HL-60 (cell line): ENCODE measurements around the gene COPZ2.
A peak's percentile ranks its signal among the peaks of the same experiment; 100 is the strongest.
"Not testable (repeated sequence)": the region's sequence is repeated elsewhere in the genome, so short reads cannot be mapped to it uniquely, and the experiment has no call there.

Experiments used
- DNase-seq, 2 experiments: peaks; one replicate each; pipeline ENCODE4 v3.0.0-alpha.2; 2010 to 2020; ENCODE audit warnings: low read depth in 1 of 2, low spot score in 1 of 2
- H3K27ac ChIP-seq: fragments of 250-450 bp; sonication (Bioruptor Pico); replicated peaks from 2 replicates; pipeline ENCODE4 v1.5.1; 2020; ENCODE audit warnings: mild to moderate bottlenecking, moderate library complexity
- H3K27me3 ChIP-seq: fragments of 250-450 bp; sonication (Bioruptor Pico); 2 replicates; pipeline ENCODE4 v1.5.1; 2021; ENCODE audit warnings: mild to moderate bottlenecking, moderate library complexity; ENCODE audit not compliant: insufficient read depth, poor library complexity, severe bottlenecking
- H3K4me3 ChIP-seq: replicated peaks from 2 replicates; pipeline ENCODE4 v1.5.1; 2011; ENCODE audit warnings: mild to moderate bottlenecking, control low read depth, low read length; ENCODE audit not compliant: insufficient read depth
- CTCF ChIP-seq: IDR thresholded peaks from one replicate; pipeline ENCODE4 v1.5.1; 2011; ENCODE audit warnings: low read length, control low read depth, inconsistent platforms; ENCODE audit not compliant: insufficient read depth
- GABPA ChIP-seq: IDR thresholded peaks from 2 replicates; pipeline ENCODE4 v1.6.1; 2012; ENCODE audit warnings: low read depth
- POLR2AphosphoS5 ChIP-seq: IDR thresholded peaks from 2 replicates; pipeline ENCODE4 v1.6.1; 2012; ENCODE audit warnings: low read depth
- REST ChIP-seq: IDR thresholded peaks from 2 replicates; pipeline ENCODE4 v1.6.1; 2012; ENCODE audit warnings: low read depth; ENCODE audit not compliant: insufficient replicate concordance
- SPI1 ChIP-seq: IDR thresholded peaks from 2 replicates; pipeline ENCODE4 v1.6.1; 2012; ENCODE audit warnings: low read depth, mild to moderate bottlenecking, borderline replicate concordance

The COPZ2 gene

GRCh38 chr17:48002916-48003416, 34.6 kb downstream of the COPZ2 start:
- H3K27ac ChIP-seq = peak overlapping the region; percentile 75
- TF ChIP-seq CTCF (no peak), GABPA (no peak), POLR2AphosphoS5 (no peak)
- DNase-seq = no peak
- H3K27me3 ChIP-seq = no peaks in the 10 kb centered on the region
- H3K4me3 ChIP-seq = no peak overlapping the region

GRCh38 chr17:48002266-48002915, 35.2 kb downstream of the COPZ2 start:
- peak; percentile 67 to 79 for DNase-seq
- Histone ChIP-seq H3K27ac (peak overlapping the region; percentile 75), H3K4me3 (no peak overlapping the region), H3K27me3 (no peaks in the 10 kb centered on the region)
- TF ChIP-seq REST (peak; percentile 28), SPI1 (peak; percentile 42; the same call in 1 of the 2 replicates), GABPA (no peak), POLR2AphosphoS5 (no peak), CTCF (no peak)

GRCh38 chr17:48001657-48002056, 35.9 kb downstream of the COPZ2 start:
- not testable (repeated sequence) for H3K27me3 ChIP-seq, H3K4me3 ChIP-seq, DNase-seq
- H3K27ac ChIP-seq = peak overlapping the region; percentile 75

- no peak for DNase-seq
- no peaks in the 10 kb centered on the region for H3K27me3 ChIP-seq
- H3K27ac ChIP-seq = no peak overlapping the region
- TF ChIP-seq GABPA (no peak), REST (no peak), SPI1 (no peak; the same call in 1 of the 2 replicates), CTCF (no peak), POLR2AphosphoS5 (no peak)
- no peak overlapping the region for H3K4me3 ChIP-seq
Measured at GRCh38 chr17:48001197-48001596, 36.4 kb downstream of the COPZ2 start.
